Suprapubic skin (tissue), 4 donors: ENCODE data around the gene SMIM36. TPM values are rescaled to one million over a fixed set of nuclear protein-coding genes. Genes with fewer than 3 reads are reported as not detected.

Source experiments
- DNase-seq, 2 donors: peaks; one replicate each; pipeline ENCODE4 v3.0.0-alpha.2; 2019; ENCODE audit warnings: low spot score in 2 of 2
- H3K27ac ChIP-seq: fragments of 200-600 bp; sonication (generic); one replicate; pipeline ENCODE4 v1.5.1; 2019
- H3K27me3 ChIP-seq: fragments of 200-600 bp; sonication (generic); one replicate; pipeline ENCODE4 v1.5.1; 2019
- H3K36me3 ChIP-seq: fragments of 200-600 bp; sonication (generic); one replicate; pipeline ENCODE4 v1.5.1; 2019
- H3K4me1 ChIP-seq: fragments of 200-600 bp; sonication (generic); one replicate; pipeline ENCODE4 v1.5.1; 2019
- H3K4me3 ChIP-seq: fragments of 200-600 bp; sonication (generic); one replicate; pipeline ENCODE4 v1.5.1; 2019; ENCODE audit warnings: mild to moderate bottlenecking
- H3K9me3 ChIP-seq: fragments of 200-600 bp; sonication (generic); one replicate; pipeline ENCODE4 v1.5.1; 2019
- EP300 ChIP-seq: sonication (generic); formaldehyde crosslinking; IDR thresholded peaks from one replicate; pipeline ENCODE4 v1.6.1; 2017; ENCODE audit warnings: antibody characterized with exemption
- POLR2A ChIP-seq, 2 donors: fragments of 450-650 bp; IDR thresholded peaks; one replicate each; pipeline ENCODE4 v1.6.1; 2017; ENCODE audit warnings: antibody characterized with exemption in 2 of 2, mild to moderate bottlenecking in 2 of 2, moderate library complexity in 2 of 2
- POLR2AphosphoS5 ChIP-seq, 3 donors: sonication (generic); formaldehyde crosslinking; IDR thresholded peaks; one replicate each; pipeline ENCODE4 v1.6.1; 2017; ENCODE audit warnings: antibody characterized with exemption in 3 of 3
- WGBS: methylation state at CpG from one replicate; pipeline ENCODE4 v1.1.5; 2018; 5-methylcytosine and 5-hydroxymethylcytosine counted together
- total RNA-seq, 4 donors: library from RNA; depleted of rRNA; stranded (reverse); fragments of >200 nt; gene quantifications; one replicate each; pipeline ENCODE4 v1.1.0, GENCODE V29; 2016
- TF ChIP-seq, protein P1 (sequence below), 2 donors: fragments of 200-600 bp in 1 of 2; fragments of 450-650 bp in 1 of 2; sonication (generic) in 1 of 2; IDR thresholded peaks; one replicate each; pipeline ENCODE4 v1.5.1; 2016 to 2019; ENCODE audit warnings: antibody characterized with exemption in 2 of 2, mild to moderate bottlenecking in 1 of 2, moderate library complexity in 1 of 2

SMIM36 gene
- total RNA-seq, 4 donors from 2014 or later, result not detected

DNA sequence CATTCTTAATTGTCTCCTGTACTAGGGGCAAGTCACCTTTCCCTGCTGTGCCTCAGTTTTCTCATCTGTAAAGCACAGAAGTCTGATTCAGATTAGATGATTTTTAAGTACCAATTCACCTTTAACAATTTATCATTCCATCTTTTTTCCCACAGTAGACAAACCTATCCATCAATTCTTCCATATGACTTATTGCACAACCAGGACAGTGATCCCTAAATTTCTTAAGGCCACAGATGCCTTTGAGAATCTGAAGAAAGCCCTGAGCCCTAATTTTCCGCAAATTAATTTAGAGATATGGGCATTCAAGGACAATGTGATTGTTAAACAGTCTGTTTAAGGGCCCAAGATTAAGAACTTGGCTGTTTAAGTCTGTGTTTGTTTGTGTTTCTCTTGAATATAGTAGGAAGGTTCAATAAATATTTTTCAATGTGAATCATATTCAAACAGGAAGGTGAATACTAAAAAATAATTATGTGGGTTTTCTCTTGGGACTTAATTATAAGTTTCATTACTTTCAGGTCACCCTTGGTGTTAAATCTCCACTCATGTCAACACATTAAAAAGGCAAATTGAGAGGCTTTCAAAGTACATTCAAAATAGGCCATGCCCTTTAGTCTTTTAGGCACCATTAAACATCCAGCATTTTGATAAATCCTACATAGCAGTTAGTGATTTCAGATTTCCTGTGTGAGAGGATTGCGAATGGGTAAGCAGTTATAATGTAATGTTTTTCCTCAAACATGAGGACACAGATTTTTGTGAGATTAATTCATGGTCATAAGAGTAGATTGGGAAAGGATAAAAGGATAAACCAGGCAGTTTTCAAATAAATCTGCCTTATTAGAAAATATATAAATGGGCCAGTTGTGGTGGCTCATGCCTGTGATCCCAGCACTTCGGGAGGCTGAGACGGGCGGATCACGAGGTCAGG lies 54.7 kb downstream of the SMIM36 start:
- H3K27ac ChIP-seq, result no peak overlapping the region
- DNase-seq, result no peak
- WGBS, result 86% methylated on average over 6 of the region's 6 CpGs
- H3K27me3 ChIP-seq, result peaks cover 3% of the 10 kb centered on the region
- no peaks in the 10 kb centered on the region for H3K36me3 ChIP-seq
- H3K9me3 ChIP-seq, result no peaks in the 10 kb centered on the region
- peaks cover 7% of the 10 kb centered on the region for H3K4me1 ChIP-seq
- TF ChIP-seq POLR2AphosphoS5 (IDR thresholded peaks at IDR 0.05) (no peak), POLR2A (IDR thresholded peaks at IDR 0.05) (no peak), EP300 (no peak)
- TF ChIP-seq, protein P1, sequence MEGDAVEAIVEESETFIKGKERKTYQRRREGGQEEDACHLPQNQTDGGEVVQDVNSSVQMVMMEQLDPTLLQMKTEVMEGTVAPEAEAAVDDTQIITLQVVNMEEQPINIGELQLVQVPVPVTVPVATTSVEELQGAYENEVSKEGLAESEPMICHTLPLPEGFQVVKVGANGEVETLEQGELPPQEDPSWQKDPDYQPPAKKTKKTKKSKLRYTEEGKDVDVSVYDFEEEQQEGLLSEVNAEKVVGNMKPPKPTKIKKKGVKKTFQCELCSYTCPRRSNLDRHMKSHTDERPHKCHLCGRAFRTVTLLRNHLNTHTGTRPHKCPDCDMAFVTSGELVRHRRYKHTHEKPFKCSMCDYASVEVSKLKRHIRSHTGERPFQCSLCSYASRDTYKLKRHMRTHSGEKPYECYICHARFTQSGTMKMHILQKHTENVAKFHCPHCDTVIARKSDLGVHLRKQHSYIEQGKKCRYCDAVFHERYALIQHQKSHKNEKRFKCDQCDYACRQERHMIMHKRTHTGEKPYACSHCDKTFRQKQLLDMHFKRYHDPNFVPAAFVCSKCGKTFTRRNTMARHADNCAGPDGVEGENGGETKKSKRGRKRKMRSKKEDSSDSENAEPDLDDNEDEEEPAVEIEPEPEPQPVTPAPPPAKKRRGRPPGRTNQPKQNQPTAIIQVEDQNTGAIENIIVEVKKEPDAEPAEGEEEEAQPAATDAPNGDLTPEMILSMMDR (IDR thresholded peaks at IDR 0.05), result no peak
- H3K4me3 ChIP-seq, result no peak overlapping the region

DNA sequence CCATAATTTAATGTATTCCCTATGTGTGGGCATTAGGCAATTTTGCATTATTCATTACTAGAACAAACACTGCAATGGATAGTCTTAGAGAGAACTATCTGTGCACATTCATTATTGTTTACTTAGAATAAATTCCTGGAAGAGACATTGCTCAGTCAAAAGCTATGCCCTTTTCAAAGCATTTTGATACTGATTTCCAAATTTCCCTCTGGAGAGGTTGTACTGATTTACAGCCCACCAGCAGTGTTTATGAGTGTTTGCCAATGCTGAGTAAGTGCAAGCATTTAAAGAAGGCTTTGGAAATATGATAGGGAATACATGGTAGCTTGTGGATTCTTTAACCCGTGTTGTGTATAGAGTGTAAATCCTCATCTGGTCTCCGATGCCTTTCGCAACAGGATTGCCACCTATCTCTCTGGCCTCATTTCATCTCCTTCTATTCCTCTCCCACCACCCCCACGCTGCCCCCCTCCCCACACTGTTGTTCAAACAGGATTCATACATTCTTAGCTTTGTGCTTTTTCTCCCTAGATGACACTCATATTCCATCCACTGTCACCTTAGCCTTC lies 56.3 kb downstream of the SMIM36 start:
- TF ChIP-seq POLR2AphosphoS5 (IDR thresholded peaks at IDR 0.05) (no peak), EP300 (no peak), POLR2A (IDR thresholded peaks at IDR 0.05) (no peak)
- TF ChIP-seq, protein P1 (IDR thresholded peaks at IDR 0.05), result no peak
- Histone ChIP-seq H3K4me3 (no peak overlapping the region), H3K9me3 (no peaks in the 10 kb centered on the region), H3K4me1 (peaks cover 7% of the 10 kb centered on the region), H3K36me3 (no peaks in the 10 kb centered on the region), H3K27ac (no peak overlapping the region), H3K27me3 (peaks cover 3% of the 10 kb centered on the region)
- WGBS, result 56% methylated on average over 4 of the region's 4 CpGs
- DNase-seq, result no peak

DNA sequence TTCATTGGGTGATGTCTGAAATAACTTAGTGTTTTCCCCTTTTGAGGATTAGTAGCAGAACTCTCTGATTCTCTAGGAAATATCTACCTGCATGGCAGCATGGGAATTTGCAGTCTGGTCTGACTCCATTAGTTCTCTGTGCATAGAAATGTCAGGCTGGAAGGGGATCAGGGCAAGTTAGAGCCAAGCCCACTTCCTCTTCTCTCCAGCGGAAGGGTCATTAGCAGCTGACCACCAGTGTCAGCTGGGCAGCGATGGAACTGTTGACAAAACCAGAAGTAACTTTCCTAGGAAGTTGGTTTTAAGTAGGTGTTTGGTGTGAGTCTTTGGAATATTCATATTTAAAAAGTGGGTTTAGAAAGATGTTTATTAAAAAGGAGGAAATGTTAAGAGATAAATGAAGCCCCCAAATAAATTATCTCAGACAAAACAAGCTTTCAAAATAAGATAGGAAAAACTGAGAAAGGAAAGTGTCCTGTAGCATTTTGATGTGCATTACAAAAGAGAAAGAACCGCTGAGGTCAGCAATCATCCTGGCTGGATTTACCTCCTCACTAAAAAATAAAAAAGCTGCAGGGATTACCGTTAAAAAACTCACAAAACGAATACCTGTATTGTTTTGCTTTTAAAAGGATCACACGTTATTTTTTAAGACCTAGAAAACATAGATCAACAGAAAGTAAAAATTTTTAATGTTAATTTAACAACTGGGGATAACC lies 57.3 kb downstream of the SMIM36 start:
- Histone ChIP-seq H3K27ac (no peak overlapping the region), H3K27me3 (peaks cover 3% of the 10 kb centered on the region), H3K4me3 (no peak overlapping the region), H3K9me3 (no peaks in the 10 kb centered on the region), H3K36me3 (no peaks in the 10 kb centered on the region), H3K4me1 (peaks cover 7% of the 10 kb centered on the region)
- no peak for TF ChIP-seq EP300
- TF ChIP-seq, protein P1 (IDR thresholded peaks at IDR 0.05), result no peak
- no peak for TF ChIP-seq POLR2AphosphoS5 (IDR thresholded peaks at IDR 0.05)
- no peak for TF ChIP-seq POLR2A (IDR thresholded peaks at IDR 0.05)
- DNase-seq, result no peak
- 45% methylated on average over 6 of the region's 6 CpGs for WGBS

DNA sequence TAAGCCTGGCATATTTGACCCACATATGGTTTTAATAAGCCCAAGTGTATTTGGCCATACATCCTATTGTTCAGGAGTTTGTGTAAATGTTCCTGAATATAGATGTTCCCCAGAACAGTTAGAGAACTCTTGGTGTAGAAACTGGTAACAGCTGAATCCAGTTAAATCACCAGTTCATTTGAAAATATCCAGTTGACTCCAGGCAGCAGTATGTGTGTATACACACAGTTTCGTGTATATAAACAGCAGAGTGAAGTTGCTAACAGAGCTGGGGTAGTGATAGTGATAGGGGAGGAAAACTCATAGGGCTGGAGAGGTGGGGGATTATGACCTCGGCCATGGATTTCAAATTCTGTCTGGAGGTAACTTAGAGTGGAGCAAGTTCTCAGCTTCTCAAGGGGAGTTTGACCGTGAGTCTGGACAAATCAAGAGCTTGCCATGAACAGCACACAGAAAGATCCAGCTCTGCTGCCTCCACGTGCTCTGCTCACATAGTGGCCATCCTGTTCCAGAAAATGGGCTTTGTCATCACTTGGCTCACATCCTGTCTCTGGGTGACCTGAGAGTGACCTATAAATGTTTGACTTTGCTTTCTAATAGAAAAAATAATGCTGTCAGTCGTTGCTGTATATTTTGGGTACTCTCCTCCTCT lies 59.0 kb downstream of the SMIM36 start:
- Histone ChIP-seq H3K27ac (peak overlapping the region; percentile 33), H3K4me1 (peaks cover 7% of the 10 kb centered on the region), H3K27me3 (no peaks in the 10 kb centered on the region), H3K4me3 (no peak overlapping the region), H3K36me3 (no peaks in the 10 kb centered on the region), H3K9me3 (no peaks in the 10 kb centered on the region)
- TF ChIP-seq, protein P1 (IDR thresholded peaks at IDR 0.05), result no peak
- no peak for TF ChIP-seq POLR2A (IDR thresholded peaks at IDR 0.05)
- no peak for TF ChIP-seq POLR2AphosphoS5 (IDR thresholded peaks at IDR 0.05)
- no peak for TF ChIP-seq EP300
- WGBS, result 53% methylated on average over 5 of the region's 5 CpGs
- DNase-seq, result no peak
